ENCODE data around the gene KRTAP6-1.

DNA sequence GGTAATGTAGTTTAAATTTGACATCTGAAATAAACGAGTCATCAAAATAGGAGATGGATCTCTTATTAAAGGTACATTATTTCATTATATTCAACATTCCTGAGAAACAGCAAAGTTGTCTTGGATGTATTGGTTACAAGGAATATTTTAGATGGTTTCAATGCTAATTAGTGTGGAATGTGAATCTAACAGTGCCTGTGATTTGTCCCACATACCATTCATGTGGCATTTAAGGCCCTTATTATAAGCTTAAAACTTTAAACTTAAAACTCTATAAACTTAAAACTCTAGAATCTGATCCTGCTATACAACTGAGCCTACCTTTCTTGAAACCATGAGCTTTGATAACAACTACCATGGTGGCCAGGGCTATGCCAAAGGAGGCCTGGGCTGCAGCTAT lies 12.9 kb downstream of the KRTAP6-1 start, which contains the start of gene KRTAP22-1:
- no peak for TF ChIP-seq EP300 (conservative IDR thresholded peaks at IDR 0.05; ENCODE audit: poor library complexity, severe bottlenecking)
- TF ChIP-seq, protein P1, sequence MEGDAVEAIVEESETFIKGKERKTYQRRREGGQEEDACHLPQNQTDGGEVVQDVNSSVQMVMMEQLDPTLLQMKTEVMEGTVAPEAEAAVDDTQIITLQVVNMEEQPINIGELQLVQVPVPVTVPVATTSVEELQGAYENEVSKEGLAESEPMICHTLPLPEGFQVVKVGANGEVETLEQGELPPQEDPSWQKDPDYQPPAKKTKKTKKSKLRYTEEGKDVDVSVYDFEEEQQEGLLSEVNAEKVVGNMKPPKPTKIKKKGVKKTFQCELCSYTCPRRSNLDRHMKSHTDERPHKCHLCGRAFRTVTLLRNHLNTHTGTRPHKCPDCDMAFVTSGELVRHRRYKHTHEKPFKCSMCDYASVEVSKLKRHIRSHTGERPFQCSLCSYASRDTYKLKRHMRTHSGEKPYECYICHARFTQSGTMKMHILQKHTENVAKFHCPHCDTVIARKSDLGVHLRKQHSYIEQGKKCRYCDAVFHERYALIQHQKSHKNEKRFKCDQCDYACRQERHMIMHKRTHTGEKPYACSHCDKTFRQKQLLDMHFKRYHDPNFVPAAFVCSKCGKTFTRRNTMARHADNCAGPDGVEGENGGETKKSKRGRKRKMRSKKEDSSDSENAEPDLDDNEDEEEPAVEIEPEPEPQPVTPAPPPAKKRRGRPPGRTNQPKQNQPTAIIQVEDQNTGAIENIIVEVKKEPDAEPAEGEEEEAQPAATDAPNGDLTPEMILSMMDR (IDR thresholded peaks at IDR 0.05; ENCODE audit: poor library complexity, severe bottlenecking) = no peak

Data from neural cell (in vitro differentiated cells).